Transverse colon (tissue), 4 donors: ENCODE data around the gene HDAC1. TPM values are rescaled to one million over a fixed set of nuclear protein-coding genes. Genes with fewer than 3 reads are reported as not detected.
"Not testable (repeated sequence)": the region's sequence is repeated elsewhere in the genome, so short reads cannot be mapped to it uniquely, and the experiment has no call there.

Experiments used
- DNase-seq: peaks from one replicate; pipeline ENCODE4 v3.0.0-alpha.2; 2019
- H3K27ac ChIP-seq, 4 donors: fragments of 200-600 bp; sonication (generic); 2 replicates each; pipeline ENCODE4 v1.5.1; 2016 to 2018; ENCODE audit warnings: inconsistent platforms in 4 of 4
- H3K27me3 ChIP-seq: fragments of 200-600 bp; sonication (generic); 2 replicates; pipeline ENCODE4 v1.5.1; 2017; ENCODE audit warnings: inconsistent platforms
- H3K36me3 ChIP-seq, 4 donors: fragments of 200-600 bp; sonication (generic); 2 replicates each; pipeline ENCODE4 v1.5.1; 2017 to 2019; ENCODE audit warnings: inconsistent platforms in 4 of 4
- H3K4me1 ChIP-seq, 4 donors: fragments of 200-600 bp; sonication (generic); 2 replicates each; pipeline ENCODE4 v1.5.1; 2017 to 2020; ENCODE audit warnings: inconsistent platforms in 4 of 4
- H3K4me3 ChIP-seq, 4 donors: fragments of 200-600 bp; sonication (generic); 1 replicate in 1 of 4; 2 replicates in 3 of 4; pipeline versions ENCODE4 v1.5.1 to v1.6.1; 2017 to 2019; ENCODE audit warnings: inconsistent platforms in 4 of 4
- H3K9me3 ChIP-seq, 2 donors: fragments of 200-600 bp; sonication (generic); 2 replicates each; pipeline ENCODE4 v1.5.1; 2017 to 2019; ENCODE audit warnings: inconsistent platforms in 2 of 2
- CTCF ChIP-seq, 5 experiments: fragments of 200-600 bp in 3 of 5; fragments of 450-650 bp in 2 of 5; sonication (generic) in 3 of 5; IDR thresholded peaks; 1 replicate in 2 of 5; 2 replicates in 3 of 5; pipeline ENCODE4 v1.5.1; 2016 to 2017; ENCODE audit warnings: antibody characterized with exemption in 5 of 5, inconsistent platforms in 3 of 5, mild to moderate bottlenecking in 2 of 5, moderate library complexity in 1 of 5
- EP300 ChIP-seq: sonication (generic); formaldehyde crosslinking; IDR thresholded peaks from one replicate; pipeline ENCODE4 v1.6.1; 2017; ENCODE audit warnings: antibody characterized with exemption, low read depth
- POLR2A ChIP-seq: fragments of 450-650 bp; IDR thresholded peaks from one replicate; pipeline ENCODE4 v1.6.1; 2016; ENCODE audit warnings: antibody characterized with exemption, mild to moderate bottlenecking, moderate library complexity
- POLR2AphosphoS5 ChIP-seq, 3 donors: sonication (generic); formaldehyde crosslinking; IDR thresholded peaks; one replicate each; pipeline ENCODE4 v1.6.1; 2016; ENCODE audit warnings: antibody characterized with exemption in 3 of 3
- WGBS, 2 donors: methylation state at CpG; one replicate each; pipeline ENCODE4 v1.1.5; 2018; ENCODE audit warnings: low coverage in 1 of 2; 5-methylcytosine and 5-hydroxymethylcytosine counted together
- in situ Hi-C, 4 donors: fragments of 200-750 bp; cut with MboI; loops; one replicate each; pipeline versions ENCODE4 v1.15.0 to v1.15.1; 2017; ENCODE audit warnings: low sequenced_read_pairs in 3 of 4, low pct_ligation_motif_present in 1 of 4, low pct_unique_long_range_greater_than_20kb in 1 of 4
- intact Hi-C: fragments of 100-400 bp; cut with DNase I; formaldehyde crosslinking; loops from one replicate; pipeline ENCODE4 v1.15.1; 2023; ENCODE audit warnings: low total_unique reads
- total RNA-seq, 4 donors: library from RNA; depleted of rRNA; stranded (reverse); fragments of >200 nt; gene quantifications; one replicate each; pipeline ENCODE4 v1.1.0, GENCODE V29; 2016

The HDAC1 gene
- total RNA-seq, 4 donors from 2014 or later, result 85.2 to 218 (median 174) TPM

DNA sequence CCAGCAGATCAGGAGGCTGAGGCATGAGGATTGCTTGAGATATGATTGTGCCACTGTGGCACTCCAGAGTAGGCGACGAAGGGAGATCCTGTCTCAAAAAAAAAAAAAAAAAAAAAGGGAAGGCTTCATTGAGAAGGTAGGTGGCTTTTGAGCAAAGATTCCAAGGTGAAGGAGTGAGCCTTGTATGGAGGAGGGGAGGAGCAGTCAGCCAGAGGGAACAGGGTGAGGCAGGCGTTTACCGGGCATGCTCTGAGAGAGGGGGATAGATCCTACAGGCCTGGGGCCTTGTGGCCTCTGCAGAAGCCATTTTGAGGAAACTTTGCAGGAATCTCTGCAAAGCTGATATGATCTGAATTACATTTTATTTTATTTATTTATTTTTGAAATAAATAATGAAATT lies 5.1 kb upstream of the HDAC1 start:
- intact Hi-C loops (no loop called here), in situ Hi-C loops (no loop called here)

GRCh38 chr1:32289256-32289655 lies 2.6 kb upstream of the HDAC1 start:
- Histone ChIP-seq H3K36me3 (no peaks in the 10 kb centered on the region), H3K9me3 (no peaks in the 10 kb centered on the region), H3K27ac (peak overlapping the region; percentile 42 to 94 (median 90)), H3K4me1 (peaks cover 0 to 29% (median 21%) of the 10 kb centered on the region in 4 donors), H3K4me3 (no peak overlapping the region), H3K27me3 (no peaks in the 10 kb centered on the region)
- in situ Hi-C loops, result no loop called here
- TF ChIP-seq POLR2AphosphoS5 (IDR thresholded peaks at IDR 0.05) (no peak), POLR2A (no peak), EP300 (no peak), CTCF (IDR thresholded peaks at IDR 0.05) (no peak)
- DNase-seq, result no peak
- 89 to 98% methylated on average over 5 to 7 of the region's 7 CpGs for WGBS, 2 donors
- intact Hi-C loops, result no loop called here

More for the DNA sequence above, 5.1 kb upstream of the HDAC1 start:
- no peak for DNase-seq
- Histone ChIP-seq H3K9me3 (no peaks in the 10 kb centered on the region), H3K27ac (no peak overlapping the region), H3K36me3 (no peaks in the 10 kb centered on the region), H3K4me3 (no peak overlapping the region), H3K27me3 (no peaks in the 10 kb centered on the region), H3K4me1 (peaks cover 0 to 11% (median 10%) of the 10 kb centered on the region in 4 donors)
- TF ChIP-seq EP300, result no peak
- no peak for TF ChIP-seq CTCF (IDR thresholded peaks at IDR 0.05)
- TF ChIP-seq POLR2AphosphoS5 (IDR thresholded peaks at IDR 0.05), result no peak
- TF ChIP-seq POLR2A, result no peak
- 80 to 97% methylated on average over 3 to 4 of the region's 4 CpGs for WGBS, 2 donors

DNA sequence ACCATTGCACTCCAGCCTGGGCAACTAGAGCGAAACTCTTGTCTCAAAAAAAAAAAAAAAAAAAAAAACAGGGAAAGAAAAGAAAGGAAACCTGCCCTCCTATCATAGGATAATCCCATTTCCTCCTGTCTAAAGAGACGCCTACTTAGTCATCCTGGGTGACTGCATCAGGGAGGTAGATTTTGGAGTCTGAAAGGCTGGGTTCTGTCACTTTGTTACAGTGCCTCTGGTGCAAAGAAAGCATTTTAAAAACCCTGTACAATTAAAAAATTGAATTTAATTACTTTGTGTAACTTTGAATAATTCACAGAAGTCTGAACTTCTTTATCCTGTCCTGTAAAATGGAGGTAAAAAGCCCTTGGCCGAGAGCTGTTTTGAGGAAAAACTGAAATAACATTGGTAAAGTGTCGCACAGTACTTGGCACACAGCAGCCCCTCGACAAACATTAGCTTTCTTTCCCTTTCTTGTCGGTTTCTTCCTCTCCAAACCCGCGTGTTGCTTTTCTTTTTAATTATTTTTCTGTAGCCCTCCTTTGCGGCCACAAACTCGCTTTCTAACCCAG lies 657 bp upstream of the HDAC1 start:
- TF ChIP-seq POLR2AphosphoS5 (IDR thresholded peaks at IDR 0.05) (no peak), EP300 (no peak), CTCF (IDR thresholded peaks at IDR 0.05) (no peak), POLR2A (no peak)
- DNase-seq, result no peak

DNA sequence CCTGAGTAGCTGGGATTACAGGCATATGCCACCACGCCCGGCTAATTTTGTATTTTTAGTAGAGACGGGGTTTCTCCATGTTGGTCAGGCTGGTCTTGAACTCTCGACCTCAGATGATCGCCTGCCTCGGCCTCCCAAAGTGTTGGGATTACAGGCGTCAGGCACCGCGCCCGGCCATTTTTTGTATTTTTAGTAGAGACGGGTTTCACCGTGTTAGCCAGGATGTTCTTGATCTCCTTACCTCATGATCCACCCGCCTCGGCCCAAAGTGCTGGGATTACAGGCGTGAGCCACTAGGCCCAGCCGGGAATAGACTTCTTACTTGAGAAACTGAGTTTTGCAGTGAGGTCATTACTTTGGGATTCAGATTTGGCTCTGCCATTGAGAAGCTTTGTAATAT lies 6.3 kb downstream of the HDAC1 start:
- WGBS, 2 donors, result 98% methylated on average over 16 of the region's 16 CpGs; no CpG with 5 or more reads in 1 of the 2 donors
- H3K27ac ChIP-seq, intact Hi-C loops, H3K36me3 ChIP-seq, H3K4me3 ChIP-seq, H3K9me3 ChIP-seq, DNase-seq, H3K27me3 ChIP-seq, in situ Hi-C loops: not testable (repeated sequence)
- peaks cover 0 to 44% (median 12%) of the 10 kb centered on the region in 4 donors for H3K4me1 ChIP-seq

More for the DNA sequence above, 657 bp upstream of the HDAC1 start:
- Histone ChIP-seq H3K4me1 (peaks cover 0 to 45% (median 24%) of the 10 kb centered on the region in 4 donors), H3K36me3 (no peaks in the 10 kb centered on the region), H3K4me3 (peak overlapping the region; percentile 76 to 98 (median 83)), H3K27me3 (no peaks in the 10 kb centered on the region), H3K27ac (peak overlapping the region; percentile 90 to 94 (median 92)), H3K9me3 (no peaks in the 10 kb centered on the region)
- in situ Hi-C loops, result no loop called here
- whole genome bisulfite sequencing, 2 donors, result 31 to 35% methylated on average over 9 to 10 of the region's 10 CpGs
- intact Hi-C loops, result loop anchor here (5.0 kb wide), 1 partner anchor 49 kb away; no protein-coding TSS in a partner anchor

DNA sequence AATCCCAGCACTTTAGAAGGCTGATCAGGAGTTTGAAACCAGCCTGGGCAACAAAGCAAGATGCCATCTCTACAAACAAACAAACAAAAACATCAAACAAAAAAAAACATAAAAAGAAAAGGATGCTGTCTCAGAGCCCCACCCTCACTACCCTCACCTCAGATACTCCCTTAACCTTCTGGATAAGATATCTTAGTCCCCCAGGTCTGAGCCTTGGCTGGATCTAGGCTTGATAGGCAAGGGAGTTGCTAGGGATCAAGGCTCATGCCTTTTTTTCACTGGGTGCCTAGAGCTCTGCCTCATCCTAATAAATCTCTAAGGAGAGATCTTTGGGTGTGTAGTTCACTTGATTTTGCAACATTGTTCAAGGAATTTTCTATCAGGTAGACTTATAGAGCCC lies 7.4 kb downstream of the HDAC1 start:
- no peak for TF ChIP-seq POLR2A
- no peak for TF ChIP-seq EP300
- no peak for TF ChIP-seq CTCF (IDR thresholded peaks at IDR 0.05)
- TF ChIP-seq POLR2AphosphoS5 (IDR thresholded peaks at IDR 0.05), result no peak
- H3K36me3 ChIP-seq, result peaks cover 0 to 20% (median 6%) of the 10 kb centered on the region in 4 donors
- H3K4me3 ChIP-seq, result no peak overlapping the region
- H3K27ac ChIP-seq, result no peak overlapping the region
- no peak for DNase-seq
- H3K4me1 ChIP-seq, result peaks cover 0 to 33% (median 6%) of the 10 kb centered on the region in 4 donors
- in situ Hi-C loops (no loop called here), intact Hi-C loops (no loop called here)
- H3K27me3 ChIP-seq, result no peaks in the 10 kb centered on the region
- H3K9me3 ChIP-seq, result no peaks in the 10 kb centered on the region
